ENCODE data around the gene NMRK2. TPM values are rescaled to one million over a fixed set of nuclear protein-coding genes. Genes with fewer than 3 reads are reported as not detected.

NMRK2 gene
- total RNA-seq, 2 experiments from 2014 or later = not detected

DNA sequence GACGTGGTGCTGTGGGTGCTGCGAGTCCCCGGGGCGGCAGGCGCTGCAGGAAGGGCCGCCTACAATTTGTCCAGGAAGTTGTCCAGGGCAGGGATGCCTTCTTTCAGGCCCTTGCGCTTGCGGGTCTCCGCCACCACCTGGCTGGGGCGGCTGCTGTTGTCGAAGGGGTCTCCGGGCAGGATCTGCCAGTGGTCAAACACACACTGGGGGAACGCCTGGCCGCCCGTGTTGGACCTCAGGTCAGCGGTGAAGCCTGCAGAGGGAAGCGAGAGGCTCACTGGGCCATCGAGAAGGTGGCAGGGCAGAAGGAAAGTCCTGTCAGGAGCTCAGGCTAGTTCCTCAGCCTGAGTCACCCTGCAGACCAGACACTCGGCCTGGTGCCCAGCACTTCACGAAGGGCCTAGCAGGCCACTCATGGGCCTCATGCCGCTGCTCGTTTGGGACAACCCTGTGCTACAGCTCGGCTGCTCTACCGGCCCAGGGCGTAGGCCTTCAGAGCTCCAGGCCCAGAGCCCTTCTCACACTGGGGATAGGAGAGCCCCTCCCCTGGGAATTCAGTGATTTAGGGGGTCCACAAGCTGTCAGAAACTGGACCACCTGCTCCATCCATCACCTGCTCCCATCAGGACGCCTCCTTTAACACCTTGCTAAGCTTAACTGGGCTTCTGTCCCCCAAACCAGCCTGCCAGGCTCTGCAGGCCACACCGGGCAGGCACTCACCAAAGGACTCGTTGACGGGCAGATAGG, 43.8 kb downstream of the NMRK2 start:
- Mint-ChIP-seq H3K27me3 (no peaks in the 10 kb centered on the region), H3K27ac (no peak overlapping the region), H3K9me3 (no peaks in the 10 kb centered on the region), H3K4me1 (peaks cover 27% of the 10 kb centered on the region), H3K4me3 (no peak overlapping the region), H3K36me3 (ENCODE audit: low read depth) (peaks cover 62% of the 10 kb centered on the region)
- POLR2A ChIA-PET = interaction anchor here (0.9 to 2.9 kb wide), 2 partner anchors 8 to 11 kb away, joined by 7 to 25 read pairs; partner anchors contain the start of gene EEF2
- CTCF ChIA-PET = no interaction called here
- DNase-seq = no peak

DNA sequence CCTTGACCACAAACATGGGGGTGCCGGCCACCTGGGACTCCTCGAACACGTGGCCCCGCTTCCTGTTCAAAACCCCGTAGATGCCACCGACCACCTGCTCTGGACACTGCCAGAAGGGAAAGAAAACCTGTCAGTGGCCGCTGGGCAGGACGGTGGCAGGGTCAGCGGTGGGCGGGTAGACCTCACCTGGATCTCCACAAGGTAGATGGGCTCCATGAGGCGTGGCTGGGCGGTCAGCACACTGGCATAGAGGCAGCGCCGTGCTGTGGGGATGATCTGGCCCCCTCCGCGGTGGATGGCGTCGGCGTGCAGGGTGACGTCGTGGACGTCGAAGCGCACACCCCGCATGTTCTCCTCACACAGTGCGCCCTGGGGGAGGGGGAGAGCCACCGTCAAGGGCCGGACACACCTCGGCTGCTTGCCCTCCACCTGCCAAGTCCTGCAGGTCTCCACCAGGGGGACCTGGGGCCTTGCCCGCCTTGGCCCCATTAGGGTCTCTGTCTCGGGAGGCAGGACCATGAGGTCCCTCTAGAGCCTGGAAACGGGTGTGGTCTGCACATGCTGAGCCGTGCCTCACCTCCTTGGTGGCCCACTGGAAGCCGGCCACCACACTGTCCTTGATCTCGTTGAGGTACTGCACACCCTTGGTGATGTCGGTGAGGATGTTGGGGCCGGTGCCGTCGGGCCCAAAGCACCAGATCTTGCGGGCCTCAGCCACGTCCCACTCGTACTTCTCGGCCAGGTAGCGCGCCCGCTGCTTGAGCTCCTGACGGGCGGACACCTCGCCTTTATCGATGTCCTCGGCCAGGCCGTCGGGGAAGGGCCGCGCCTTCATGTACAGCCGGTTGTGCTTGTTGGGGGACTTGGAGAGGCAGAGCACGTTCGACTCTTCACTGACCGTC, 44.6 kb downstream of the NMRK2 start:
- Mint-ChIP-seq H3K4me1 (peaks cover 35% of the 10 kb centered on the region), H3K27ac (no peak overlapping the region), H3K9me3 (no peaks in the 10 kb centered on the region), H3K36me3 (ENCODE audit: low read depth) (peaks cover 70% of the 10 kb centered on the region), H3K4me3 (no peak overlapping the region), H3K27me3 (no peaks in the 10 kb centered on the region)
- CTCF ChIA-PET = no interaction called here
- DNase-seq = no peak
- POLR2A ChIA-PET = interaction anchor here (0.9 to 2.9 kb wide), 2 partner anchors 7 to 10 kb away, joined by 7 to 25 read pairs; partner anchors contain the start of gene EEF2

DNA sequence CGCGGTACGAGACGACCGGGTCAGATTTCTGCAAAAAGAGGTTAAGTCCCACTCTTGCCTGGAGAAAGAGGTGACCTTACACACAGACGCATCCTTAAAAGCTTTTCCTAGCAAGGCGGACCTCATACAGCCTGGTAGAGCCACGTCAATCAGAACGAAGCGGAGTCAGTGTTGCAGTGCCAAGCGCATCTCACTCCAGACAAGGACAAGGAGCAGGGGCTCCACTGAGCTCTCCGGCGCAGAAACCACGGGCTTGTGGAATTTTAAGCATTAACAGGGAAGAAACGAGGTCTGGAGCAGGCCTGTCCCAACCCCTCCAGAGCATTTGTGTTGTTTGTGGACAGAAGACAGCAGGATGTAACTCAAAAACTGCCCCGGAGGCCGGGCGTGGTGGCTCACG, 45.3 kb downstream of the NMRK2 start:
- Mint-ChIP-seq H3K27me3 (no peaks in the 10 kb centered on the region), H3K36me3 (ENCODE audit: low read depth) (peaks cover 74% of the 10 kb centered on the region), H3K4me1 (peaks cover 41% of the 10 kb centered on the region), H3K4me3 (no peak overlapping the region), H3K27ac (no peak overlapping the region), H3K9me3 (no peaks in the 10 kb centered on the region)
- ChIA-PET POLR2A (interaction anchor here (8.5 kb wide), 1 partner anchor 8 kb away, joined by 122 read pairs; the partner anchor contains the start of gene DAPK3), CTCF (no interaction called here)
- DNase-seq = no peak

DNA sequence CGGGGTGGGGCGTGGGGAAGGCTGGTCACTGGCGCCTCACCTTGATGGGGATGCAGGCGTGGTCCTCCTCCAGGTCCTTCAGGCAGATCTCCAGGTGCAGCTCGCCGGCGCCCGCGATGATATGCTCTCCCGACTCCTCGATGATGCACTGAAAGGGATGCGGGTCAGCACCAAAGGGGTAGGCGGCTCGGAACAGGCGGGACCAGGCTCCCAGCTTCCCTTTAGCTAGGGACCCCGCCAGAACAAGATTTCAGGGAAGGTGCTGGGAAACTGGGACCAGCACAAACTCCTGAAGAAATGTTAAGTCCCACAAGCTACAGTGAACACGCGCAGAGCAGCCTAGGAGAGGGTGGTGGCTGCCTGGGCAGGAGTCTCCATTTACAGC, 46.4 kb downstream of the NMRK2 start:
- Mint-ChIP-seq H3K36me3 (ENCODE audit: low read depth) (peaks cover 85% of the 10 kb centered on the region), H3K27me3 (no peaks in the 10 kb centered on the region), H3K4me1 (peaks cover 53% of the 10 kb centered on the region), H3K9me3 (no peaks in the 10 kb centered on the region), H3K4me3 (no peak overlapping the region), H3K27ac (no peak overlapping the region)
- no peak for DNase-seq
- ChIA-PET CTCF (no interaction called here), POLR2A (interaction anchor here (0.8 to 8.5 kb wide), 2 partner anchors 9 to 11 kb away, joined by 3 to 122 read pairs; partner anchors contain the start of gene DAPK3)

DNA sequence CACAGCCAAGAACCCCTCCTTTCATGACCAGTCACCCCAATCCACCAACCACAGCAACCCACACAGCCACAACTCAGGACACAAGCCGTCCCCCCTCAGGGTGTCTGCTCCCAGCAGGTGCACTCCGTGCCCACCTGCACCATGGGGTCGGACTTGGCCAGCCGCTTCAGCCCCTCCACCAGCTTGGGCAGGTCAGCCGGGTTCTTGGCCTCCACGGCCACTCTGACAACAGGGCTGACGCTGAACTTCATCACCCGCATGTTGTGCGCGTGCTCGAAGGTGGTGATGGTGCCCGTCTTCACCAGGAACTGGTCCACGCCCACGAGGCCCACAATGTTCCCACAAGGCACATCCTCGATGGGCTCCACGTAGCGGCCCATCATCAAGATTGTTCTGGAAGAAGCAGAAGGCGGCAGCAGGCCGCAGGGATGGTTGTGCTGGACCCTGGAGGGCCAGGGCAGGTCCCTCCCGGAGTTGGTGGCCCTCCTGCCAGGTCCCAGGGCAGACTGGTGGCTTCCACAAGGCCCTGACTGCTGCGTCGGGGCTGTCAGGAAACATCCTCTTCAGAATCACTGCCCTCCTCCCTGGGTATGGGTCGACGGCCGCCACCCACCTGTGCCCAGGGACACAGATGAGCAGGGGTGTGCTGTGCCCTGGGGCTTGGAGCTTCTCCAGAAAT, 46.9 kb downstream of the NMRK2 start:
- ChIA-PET POLR2A (interaction anchor here (0.8 to 8.5 kb wide), 2 partner anchors 10 kb away, joined by 3 to 122 read pairs; partner anchors contain the start of gene DAPK3), CTCF (no interaction called here)
- peaks cover 54% of the 10 kb centered on the region for H3K4me1 Mint-ChIP-seq
- no peak for DNase-seq
- peaks cover 90% of the 10 kb centered on the region for H3K36me3 Mint-ChIP-seq (ENCODE audit: low read depth)
- no peaks in the 10 kb centered on the region for H3K27me3 Mint-ChIP-seq
- no peak overlapping the region for H3K4me3 Mint-ChIP-seq
- no peak overlapping the region for H3K27ac Mint-ChIP-seq
- H3K9me3 Mint-ChIP-seq = no peaks in the 10 kb centered on the region

DNA sequence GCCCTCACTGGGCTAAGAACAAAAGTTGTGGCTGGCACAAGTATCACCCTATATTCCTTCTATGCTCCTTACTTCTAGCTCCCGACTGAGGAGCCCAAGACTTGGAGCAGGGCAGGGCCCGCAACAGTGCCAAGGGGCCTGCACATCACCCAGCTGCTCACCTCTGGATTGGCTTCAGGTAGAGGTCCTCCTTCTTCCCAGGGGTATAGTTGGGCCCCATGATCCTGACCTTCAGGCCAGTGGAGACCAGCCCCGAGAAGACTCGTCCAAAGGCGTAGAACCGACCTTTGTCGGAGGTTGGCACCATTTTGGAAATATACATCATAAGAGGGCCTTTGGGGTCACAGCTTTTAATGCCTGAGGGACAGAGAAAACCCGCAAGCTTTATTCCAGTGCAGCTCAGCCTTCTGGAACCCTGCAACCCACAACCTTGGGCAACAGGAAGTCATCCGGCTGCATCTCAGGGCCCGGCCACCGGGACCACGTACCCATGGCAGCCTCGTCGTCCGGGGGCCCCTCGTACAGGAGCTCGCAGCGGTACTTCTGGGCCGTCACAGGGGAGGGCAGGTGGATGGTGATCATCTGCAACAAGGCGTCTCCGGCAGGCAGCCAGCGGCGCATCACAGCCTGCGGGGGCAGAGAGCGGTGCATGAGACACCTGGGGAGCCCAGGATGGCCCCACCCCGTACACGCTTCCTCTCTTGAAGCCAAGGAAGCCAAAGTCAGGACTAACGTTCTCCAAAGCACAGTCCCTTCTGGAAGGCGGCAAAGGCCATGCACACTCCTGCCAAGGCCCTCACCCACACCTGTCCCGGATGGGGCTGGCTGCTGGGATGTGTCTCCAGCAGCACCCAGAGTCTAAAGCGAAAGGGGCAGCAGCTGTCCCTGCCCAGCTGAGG, 47.7 kb downstream of the NMRK2 start:
- Mint-ChIP-seq H3K27ac (no peak overlapping the region), H3K9me3 (no peaks in the 10 kb centered on the region)

DNA sequence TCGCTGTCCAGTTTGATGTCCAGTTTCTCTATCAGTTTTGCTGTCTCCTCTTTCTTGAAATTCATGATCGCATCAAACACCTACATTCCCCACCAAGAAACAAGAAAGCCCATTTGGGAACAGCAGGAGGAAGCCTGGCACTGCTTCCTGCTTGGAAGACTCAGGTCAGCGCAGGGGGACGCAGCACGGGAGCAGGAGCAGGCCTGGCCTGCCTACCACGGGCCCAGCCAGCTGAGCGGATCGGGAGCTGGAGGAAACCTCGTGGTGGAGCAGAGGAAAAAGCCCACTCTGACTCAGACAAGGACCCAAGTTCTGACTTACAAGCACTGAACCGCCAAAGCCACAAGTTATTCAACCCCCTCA, 48.5 kb downstream of the NMRK2 start:
- ChIA-PET CTCF (no interaction called here), POLR2A (interaction anchor here (1.0 to 8.5 kb wide), 2 partner anchors 11 to 25 kb away, joined by 3 to 122 read pairs; partner anchors contain the start of gene DAPK3)
- Mint-ChIP-seq H3K4me3 (no peak overlapping the region), H3K9me3 (no peaks in the 10 kb centered on the region), H3K27ac (no peak overlapping the region), H3K4me1 (peaks cover 55% of the 10 kb centered on the region), H3K36me3 (ENCODE audit: low read depth) (peaks cover 83% of the 10 kb centered on the region), H3K27me3 (no peaks in the 10 kb centered on the region)
- no peak for DNase-seq

More for the DNA sequence above, 47.7 kb downstream of the NMRK2 start:
- POLR2A ChIA-PET = interaction anchor here (1.0 to 8.5 kb wide), 2 partner anchors 10 to 26 kb away, joined by 3 to 122 read pairs; partner anchors contain the start of gene DAPK3
- H3K4me3 Mint-ChIP-seq = no peak overlapping the region
- H3K27me3 Mint-ChIP-seq = no peaks in the 10 kb centered on the region
- DNase-seq = no peak
- H3K36me3 Mint-ChIP-seq (ENCODE audit: low read depth) = peaks cover 90% of the 10 kb centered on the region
- peaks cover 54% of the 10 kb centered on the region for H3K4me1 Mint-ChIP-seq
- CTCF ChIA-PET = no interaction called here

DNA sequence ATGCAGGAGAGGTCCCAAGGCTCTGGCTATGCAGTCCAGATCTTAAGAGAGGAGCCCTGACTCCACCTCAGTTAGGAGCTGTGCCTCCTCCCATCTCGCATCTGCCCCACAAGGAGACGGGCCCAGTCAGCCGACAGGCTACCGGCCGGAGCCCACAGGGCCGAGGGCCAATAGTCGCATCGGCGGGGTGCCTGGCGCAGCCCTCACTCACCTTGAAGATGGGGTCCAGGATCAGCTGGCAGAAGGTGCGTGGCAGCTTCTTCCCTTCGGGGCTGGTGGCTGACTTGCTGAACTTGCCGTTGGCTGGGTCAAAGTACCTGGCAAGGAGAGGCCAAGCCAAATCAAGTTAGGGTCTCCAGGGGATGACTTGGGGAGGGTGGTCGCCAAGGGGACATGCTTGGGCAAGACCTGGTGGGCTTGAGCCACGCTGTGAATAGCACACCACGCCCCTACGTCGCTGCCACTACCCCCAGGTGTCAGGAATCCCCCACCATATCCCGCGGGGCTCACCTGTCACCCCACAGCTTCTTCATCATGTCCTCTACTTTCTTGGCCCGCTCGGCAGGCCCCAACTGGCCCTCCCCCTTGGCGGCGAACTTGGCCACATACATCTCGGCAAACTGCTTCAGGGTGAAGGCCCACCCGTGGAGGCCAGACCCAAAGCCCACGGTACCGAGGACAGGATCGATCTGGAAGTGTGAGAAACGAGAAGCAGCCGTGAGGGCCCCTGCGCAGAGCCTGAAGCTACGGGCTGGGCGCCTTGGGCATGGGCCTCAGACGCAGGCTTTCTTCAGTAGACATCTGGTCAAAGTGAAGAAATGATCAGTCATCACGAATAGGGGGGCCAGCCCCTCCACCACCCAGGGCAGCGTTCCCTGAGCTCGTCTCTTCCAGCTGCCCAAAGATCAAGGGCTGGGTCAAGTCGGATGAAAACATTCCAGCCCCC, 49.1 kb downstream of the NMRK2 start:
- DNase-seq = no peak
- CTCF ChIA-PET = no interaction called here
- POLR2A ChIA-PET = interaction anchor here (0.5 to 8.5 kb wide), 3 partner anchors 12 to 442 kb away, joined by 3 to 122 read pairs (median 3); partner anchors contain the start of gene DAPK3
- Mint-ChIP-seq H3K4me1 (peaks cover 61% of the 10 kb centered on the region), H3K9me3 (no peaks in the 10 kb centered on the region), H3K36me3 (ENCODE audit: low read depth) (peaks cover 76% of the 10 kb centered on the region), H3K27ac (no peak overlapping the region), H3K27me3 (no peaks in the 10 kb centered on the region), H3K4me3 (peak overlapping the region; percentile 17)

DNA sequence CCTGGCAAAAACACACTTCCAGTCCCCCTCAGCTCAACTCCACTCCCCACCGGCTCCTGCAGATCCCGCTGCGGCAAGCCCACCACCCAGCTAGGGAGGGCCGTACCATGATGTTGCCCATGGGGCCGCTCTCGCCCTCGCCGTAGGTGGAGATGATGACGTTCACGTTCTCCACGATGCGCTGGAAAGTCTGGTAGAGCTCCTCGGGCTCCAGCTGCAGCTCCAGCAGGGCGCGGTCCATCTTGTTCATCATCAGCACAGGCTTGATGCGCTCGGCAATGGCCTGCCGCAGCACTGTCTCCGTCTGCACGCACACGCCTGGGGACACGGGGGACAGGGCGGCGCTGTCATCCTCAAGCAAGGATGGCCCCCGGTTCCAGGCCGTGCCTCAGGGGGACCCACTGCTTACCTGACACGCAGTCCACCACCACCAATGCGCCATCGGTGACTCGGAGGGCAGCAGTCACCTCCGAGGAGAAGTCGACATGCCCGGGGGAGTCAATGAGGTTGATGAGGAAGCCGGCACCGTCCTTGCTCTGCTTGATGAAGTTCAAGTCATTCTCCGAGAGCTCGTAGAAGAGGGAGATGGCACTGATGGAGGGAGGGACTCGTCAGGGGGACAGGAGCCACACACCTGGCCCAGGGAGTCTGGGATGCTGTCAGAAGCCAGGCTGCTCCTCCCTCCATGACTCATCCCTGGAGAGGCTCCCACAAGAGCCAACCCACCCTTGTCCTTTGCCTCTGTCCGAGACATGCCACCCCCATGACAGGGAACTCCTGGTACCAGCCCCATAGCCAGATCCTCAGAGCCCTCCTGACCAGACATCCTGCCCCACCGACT, 50.1 kb downstream of the NMRK2 start:
- Mint-ChIP-seq H3K36me3 (ENCODE audit: low read depth) (peaks cover 67% of the 10 kb centered on the region), H3K27ac (peak overlapping the region; percentile 95), H3K4me3 (peak overlapping the region; percentile 93), H3K27me3 (no peaks in the 10 kb centered on the region), H3K4me1 (peaks cover 69% of the 10 kb centered on the region), H3K9me3 (no peaks in the 10 kb centered on the region)
- POLR2A ChIA-PET = interaction anchor here (0.5 to 8.5 kb wide), 5 partner anchors 7 to 441 kb away, joined by 3 to 122 read pairs (median 6); partner anchors contain the start of genes DAPK3, MRPL54 and YJU2
- CTCF ChIA-PET = interaction anchor here (0.6 kb wide), 1 partner anchor 23 kb away, joined by 4 read pairs; no protein-coding TSS in a partner anchor
- DNase-seq = no peak

DNA sequence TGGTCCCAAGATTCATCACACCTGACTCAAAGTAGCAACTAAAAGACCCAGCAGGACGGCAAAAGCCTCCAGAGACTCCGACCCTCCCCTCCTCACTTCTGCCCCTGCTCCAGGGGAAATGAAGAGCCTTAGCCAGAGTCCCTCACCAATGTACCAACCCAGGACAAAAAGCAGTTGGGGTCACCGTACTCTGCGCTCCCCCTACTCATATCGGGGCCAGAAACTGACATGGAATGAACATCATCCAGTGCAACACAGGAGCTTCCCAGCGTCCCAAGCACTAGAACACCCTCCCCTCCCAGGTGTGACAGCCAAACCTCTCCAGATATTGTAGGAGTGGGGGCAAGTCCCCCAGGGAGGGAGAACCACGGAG, 50.7 kb downstream of the NMRK2 start:
- no peaks in the 10 kb centered on the region for H3K27me3 Mint-ChIP-seq
- peak overlapping the region; percentile 95 for H3K27ac Mint-ChIP-seq
- peaks cover 68% of the 10 kb centered on the region for H3K4me1 Mint-ChIP-seq
- peak overlapping the region; percentile 93 for H3K4me3 Mint-ChIP-seq
- H3K9me3 Mint-ChIP-seq = no peaks in the 10 kb centered on the region
- CTCF ChIA-PET = interaction anchor here (0.6 to 1.0 kb wide), 2 partner anchors 12 to 22 kb away, joined by 3 to 4 read pairs; partner anchors contain the start of gene DAPK3
- peaks cover 63% of the 10 kb centered on the region for H3K36me3 Mint-ChIP-seq (ENCODE audit: low read depth)
- DNase-seq = no peak
- POLR2A ChIA-PET = interaction anchor here (1.1 to 8.5 kb wide), 9 partner anchors 8 to 356 kb away, joined by 3 to 122 read pairs (median 6); partner anchors contain the start of genes CACTIN, DAPK3, MRPL54 and PIAS4

Measured in activated CD4-positive, alpha-beta memory T cell treated with anti-CD3 and anti-CD28 coated beads, Interleukin-2, amount 10 ng/mL, durations not matched to agents 7 days and 5 days (primary cell).